IMR-90 (cell line): ENCODE measurements around the gene SCNM1.

Source experiments
- BHLHE40 ChIP-seq: fragments of 150-350 bp; IDR thresholded peaks from 2 replicates; pipeline ENCODE4 v1.6.1; 2016; ENCODE audit warnings: mild to moderate bottlenecking, low read depth, low read length
- CEBPB ChIP-seq: IDR thresholded peaks from 2 replicates; pipeline ENCODE4 v1.6.1; 2012; ENCODE audit warnings: low read depth, low read length, improper control_type of control experiment
- CHD1 ChIP-seq: IDR thresholded peaks from 2 replicates; pipeline ENCODE4 v1.6.1; 2012; ENCODE audit warnings: low read depth, low read length, improper control_type of control experiment
- CTCF ChIP-seq: conservative IDR thresholded peaks from 2 replicates; pipeline ENCODE4 v1.5.1; 2012; ENCODE audit warnings: mild to moderate bottlenecking, low read depth, low read length, improper control_type of control experiment
- FOS ChIP-seq: fragments of 150-350 bp; IDR thresholded peaks from 2 replicates; pipeline ENCODE4 v1.6.1; 2016; ENCODE audit warnings: low read depth, low read length
- MAFK ChIP-seq: IDR thresholded peaks from 2 replicates; pipeline ENCODE4 v1.6.1; 2012; ENCODE audit warnings: low read depth, low read length, improper control_type of control experiment
- MAZ ChIP-seq: IDR thresholded peaks from 2 replicates; pipeline ENCODE4 v1.6.1; 2012; ENCODE audit warnings: low read depth, mild to moderate bottlenecking, low read length, improper control_type of control experiment, moderate library complexity, borderline replicate concordance
- MXI1 ChIP-seq: IDR thresholded peaks from 2 replicates; pipeline ENCODE4 v1.6.1; 2012; ENCODE audit warnings: low read depth, mild to moderate bottlenecking, low read length, moderate library complexity, borderline replicate concordance
- NFE2L2 ChIP-seq: fragments of 150-350 bp; IDR thresholded peaks from 2 replicates; pipeline ENCODE4 v1.6.1; 2016; ENCODE audit warnings: low read depth, mild to moderate bottlenecking, low read length
- POLR2A ChIP-seq: IDR thresholded peaks from 2 replicates; pipeline ENCODE4 v1.6.1; 2012; ENCODE audit warnings: mild to moderate bottlenecking, low read depth, low read length
- RAD21 ChIP-seq: IDR thresholded peaks from 2 replicates; pipeline ENCODE4 v1.6.1; 2012; ENCODE audit warnings: low read length, improper control_type of control experiment
- RCOR1 ChIP-seq: IDR thresholded peaks from 2 replicates; pipeline ENCODE4 v1.6.1; 2012; ENCODE audit warnings: mild to moderate bottlenecking, low read length, improper control_type of control experiment; ENCODE audit not compliant: insufficient replicate concordance
- RFX5 ChIP-seq: IDR thresholded peaks from 2 replicates; pipeline ENCODE4 v1.8.0; 2012; ENCODE audit warnings: low read depth, mild to moderate bottlenecking, low read length, moderate library complexity
- SMC3 ChIP-seq: fragments of 150-350 bp; IDR thresholded peaks from 2 replicates; pipeline ENCODE4 v1.6.1; 2016; ENCODE audit warnings: low read depth, mild to moderate bottlenecking, antibody characterized with exemption, low read length, moderate library complexity

- no peak for TF ChIP-seq CTCF
- TF ChIP-seq RCOR1: no peak
- no peak for TF ChIP-seq POLR2A
- no peak for TF ChIP-seq RFX5
- TF ChIP-seq CEBPB: no peak
- no peak for TF ChIP-seq SMC3
- TF ChIP-seq MXI1: no peak
- TF ChIP-seq CHD1: no peak
- TF ChIP-seq FOS: no peak
- TF ChIP-seq RAD21: no peak
- TF ChIP-seq BHLHE40: no peak
- no peak for TF ChIP-seq MAFK
- TF ChIP-seq NFE2L2: no peak
- TF ChIP-seq MAZ: no peak
Measured at GRCh38 chr1:151134991-151135390, 31.0 kb upstream of the SCNM1 start.
